ENCODE measurements around the gene CNTROB.

Gene CNTROB

GRCh38 chr17:7893187-7893880, 38.7 kb upstream of the CNTROB start:
- ATAC-seq: no peak
- Mint-ChIP-seq H3K9me3 (no peaks in the 10 kb centered on the region), H3K4me1 (peaks cover 30% of the 10 kb centered on the region), H3K4me3 (no peak overlapping the region), H3K36me3 (no peaks in the 10 kb centered on the region), H3K27ac (peak overlapping the region; percentile 58)
- DNase-seq (ENCODE audit: low spot score in 2 of 2): no peak

- ATAC-seq: no peak
- H3K36me3 Mint-ChIP-seq: no peaks in the 10 kb centered on the region
- H3K27ac Mint-ChIP-seq: peak overlapping the region; percentile 58
- H3K4me3 Mint-ChIP-seq: no peak overlapping the region
- no peak for DNase-seq (ENCODE audit: low spot score in 2 of 2)
- no peaks in the 10 kb centered on the region for H3K9me3 Mint-ChIP-seq
- H3K4me1 Mint-ChIP-seq: peaks cover 30% of the 10 kb centered on the region
These were observed 37.8 kb upstream of the CNTROB start for GRCh38 chr17:7894226-7894625.

GRCh38 chr17:7894866-7895265, 37.1 kb upstream of the CNTROB start:
- Mint-ChIP-seq H3K4me1 (peaks cover 30% of the 10 kb centered on the region), H3K36me3 (no peaks in the 10 kb centered on the region), H3K9me3 (no peaks in the 10 kb centered on the region), H3K27ac (peak overlapping the region; percentile 58), H3K4me3 (no peak overlapping the region)
- ATAC-seq (no peak), DNase-seq (ENCODE audit: low spot score in 2 of 2) (no peak)

- peak overlapping the region; percentile 72 for H3K27ac Mint-ChIP-seq
- H3K4me3 Mint-ChIP-seq: no peak overlapping the region
- no peak for ATAC-seq
These were observed 34.9 kb upstream of the CNTROB start for GRCh38 chr17:7897090-7897489.

GRCh38 chr17:7897773-7898172, 34.2 kb upstream of the CNTROB start:
- ATAC-seq (peak; percentile 87), DNase-seq (ENCODE audit: low spot score in 2 of 2) (no peak)
- Mint-ChIP-seq H3K4me1 (peaks cover 22% of the 10 kb centered on the region), H3K27ac (peak overlapping the region; percentile 72), H3K4me3 (no peak overlapping the region), H3K36me3 (no peaks in the 10 kb centered on the region), H3K9me3 (no peaks in the 10 kb centered on the region)

More at GRCh38 chr17:7897090-7897489, 34.9 kb upstream of the CNTROB start:
- no peaks in the 10 kb centered on the region for H3K9me3 Mint-ChIP-seq
- no peaks in the 10 kb centered on the region for H3K36me3 Mint-ChIP-seq
- peaks cover 22% of the 10 kb centered on the region for H3K4me1 Mint-ChIP-seq
- no peak for DNase-seq (ENCODE audit: low spot score in 2 of 2)

- Mint-ChIP-seq H3K27ac (peak overlapping the region; percentile 83), H3K4me3 (no peak overlapping the region), H3K36me3 (no peaks in the 10 kb centered on the region)
These were observed 28.6 kb upstream of the CNTROB start for GRCh38 chr17:7903154-7904103.

GRCh38 chr17:7909089-7909488, 22.9 kb upstream of the CNTROB start:
- no peak for DNase-seq (ENCODE audit: low spot score in 2 of 2)
- Mint-ChIP-seq H3K4me1 (peaks cover 24% of the 10 kb centered on the region), H3K36me3 (no peaks in the 10 kb centered on the region), H3K9me3 (no peaks in the 10 kb centered on the region), H3K4me3 (no peak overlapping the region), H3K27ac (peak overlapping the region; percentile 90)
- ATAC-seq: no peak

More at GRCh38 chr17:7903154-7904103, 28.6 kb upstream of the CNTROB start:
- Mint-ChIP-seq H3K4me1 (peaks cover 9% of the 10 kb centered on the region), H3K9me3 (no peaks in the 10 kb centered on the region)
- no peak for ATAC-seq
- DNase-seq (ENCODE audit: low spot score in 2 of 2): no peak

- Mint-ChIP-seq H3K4me3 (no peak overlapping the region), H3K4me1 (peaks cover 31% of the 10 kb centered on the region), H3K9me3 (no peaks in the 10 kb centered on the region), H3K27ac (peak overlapping the region; percentile 90), H3K36me3 (no peaks in the 10 kb centered on the region)
- no peak for ATAC-seq
- no peak for DNase-seq (ENCODE audit: low spot score in 2 of 2)
These were observed 21.7 kb upstream of the CNTROB start for GRCh38 chr17:7910281-7910680.

GRCh38 chr17:7910711-7911110, 21.3 kb upstream of the CNTROB start:
- H3K4me3 Mint-ChIP-seq: no peak overlapping the region
- DNase-seq (ENCODE audit: low spot score in 2 of 2) (no peak), ATAC-seq (no peak)
- H3K27ac Mint-ChIP-seq: peak overlapping the region; percentile 90
- H3K9me3 Mint-ChIP-seq: no peaks in the 10 kb centered on the region
- no peaks in the 10 kb centered on the region for H3K36me3 Mint-ChIP-seq
- peaks cover 33% of the 10 kb centered on the region for H3K4me1 Mint-ChIP-seq

GRCh38 chr17:7911116-7911515, 20.9 kb upstream of the CNTROB start:
- no peak for ATAC-seq
- H3K36me3 Mint-ChIP-seq: no peaks in the 10 kb centered on the region
- no peak for DNase-seq (ENCODE audit: low spot score in 2 of 2)
- H3K27ac Mint-ChIP-seq: peak overlapping the region; percentile 90
- H3K9me3 Mint-ChIP-seq: no peaks in the 10 kb centered on the region
- peaks cover 33% of the 10 kb centered on the region for H3K4me1 Mint-ChIP-seq
- no peak overlapping the region for H3K4me3 Mint-ChIP-seq

GRCh38 chr17:7912927-7913524, 19.0 kb upstream of the CNTROB start:
- H3K4me3 Mint-ChIP-seq: no peak overlapping the region
- peak in 1 of 2 donors; percentile 62 for DNase-seq (ENCODE audit: low spot score in 2 of 2)
- ATAC-seq: peak; percentile 45
- peak overlapping the region; percentile 90 for H3K27ac Mint-ChIP-seq
- peaks cover 5% of the 10 kb centered on the region for H3K36me3 Mint-ChIP-seq
- no peaks in the 10 kb centered on the region for H3K9me3 Mint-ChIP-seq
- H3K4me1 Mint-ChIP-seq: peaks cover 34% of the 10 kb centered on the region

GRCh38 chr17:7915179-7915610, 16.8 kb upstream of the CNTROB start:
- Mint-ChIP-seq H3K4me1 (peaks cover 28% of the 10 kb centered on the region), H3K36me3 (peaks cover 5% of the 10 kb centered on the region), H3K4me3 (peak overlapping the region; percentile 86), H3K9me3 (no peaks in the 10 kb centered on the region), H3K27ac (peak overlapping the region; percentile 90)
- ATAC-seq: peak; percentile 55
- no peak for DNase-seq (ENCODE audit: low spot score in 2 of 2)

GRCh38 chr17:7915611-7916384, 16.2 kb upstream of the CNTROB start, which contains the start of gene RNF227:
RNF227 (minus strand) TSS chr17:7916289; CDS start chr17:7916195, 94 bp downstream.
- H3K36me3 Mint-ChIP-seq: peaks cover 5% of the 10 kb centered on the region
- DNase-seq (ENCODE audit: low spot score in 2 of 2) (peak; percentile 78 to 94), ATAC-seq (peak; percentile 86)
- peak within 1 kb of the TSS; percentile 86 for H3K4me3 Mint-ChIP-seq
- peak within 1 kb of the TSS; percentile 90 for H3K27ac Mint-ChIP-seq
- H3K9me3 Mint-ChIP-seq: no peaks in the 10 kb centered on the region
- peaks cover 28% of the 10 kb centered on the region for H3K4me1 Mint-ChIP-seq

GRCh38 chr17:7916385-7916682, 15.7 kb upstream of the CNTROB start:
- peak overlapping the region; percentile 90 for H3K27ac Mint-ChIP-seq
- peaks cover 28% of the 10 kb centered on the region for H3K4me1 Mint-ChIP-seq
- H3K9me3 Mint-ChIP-seq: no peaks in the 10 kb centered on the region
- H3K36me3 Mint-ChIP-seq: peaks cover 5% of the 10 kb centered on the region
- peak overlapping the region; percentile 86 for H3K4me3 Mint-ChIP-seq
- DNase-seq (ENCODE audit: low spot score in 2 of 2): no peak
- no peak for ATAC-seq

GRCh38 chr17:7916808-7917207, 15.2 kb upstream of the CNTROB start:
- H3K36me3 Mint-ChIP-seq: peaks cover 5% of the 10 kb centered on the region
- no peak for ATAC-seq

More at GRCh38 chr17:7916808-7917207, 15.2 kb upstream of the CNTROB start:
- Mint-ChIP-seq H3K4me1 (peaks cover 33% of the 10 kb centered on the region), H3K9me3 (no peaks in the 10 kb centered on the region), H3K4me3 (peak overlapping the region; percentile 86), H3K27ac (peak overlapping the region; percentile 90)
- no peak for DNase-seq (ENCODE audit: low spot score in 2 of 2)
